H1 (cell line): Measurements from ENCODE around the gene S100A4. TPM values are rescaled to one million over a fixed set of nuclear protein-coding genes. Genes with fewer than 3 reads are reported as not detected.

Experiments used
- CTCF ChIA-PET: fragments of 300-600 bp; sonication (Branson Sonifier 250); formaldehyde crosslinking; loops from one replicate; lab custom pipeline; 2021; ENCODE audit not compliant: partially characterized antibody; lab: Charles Lee
- POLR2A ChIA-PET: fragments of 300-600 bp; sonication (Branson Sonifier 250); formaldehyde crosslinking; loops from one replicate; lab custom pipeline; 2021; ENCODE audit warnings: inconsistent platforms; ENCODE audit not compliant: partially characterized antibody; lab: Charles Lee
- DNase-seq, 2 experiments: peaks; one replicate each; pipeline versions ENCODE4 v3.0.0 to v3.0.0-alpha.2; 2010 to 2022; ENCODE audit warnings: low spot score in 2 of 2, low read depth in 1 of 2, mixed read lengths in 1 of 2
- FAIRE-seq: peaks from 2 replicates; lab custom pipeline; 2011; peaks lifted over from hg19 to GRCh38; lab: Jason Lieb, UNC
- H2AFZ ChIP-seq: 2 replicates; pipeline ENCODE4 v1.8.1; 2012; ENCODE audit warnings: low read length, inconsistent platforms
- H2AK5ac ChIP-seq: 2 replicates; pipeline ENCODE4 v1.6.1; 2013; ENCODE audit warnings: low read depth, low read length
- H2BK120ac ChIP-seq: replicated peaks from 2 replicates; pipeline ENCODE3; 2013; ENCODE audit warnings: low read depth, low read length, inconsistent platforms
- H2BK12ac ChIP-seq: 2 replicates; pipeline ENCODE4 v1.6.1; 2013; ENCODE audit warnings: low read depth, low read length
- H2BK15ac ChIP-seq: 2 replicates; pipeline ENCODE4 v1.6.1; 2013; ENCODE audit warnings: low read length
- H2BK20ac ChIP-seq: 2 replicates; pipeline ENCODE4 v1.6.1; 2013; ENCODE audit warnings: low read length
- H2BK5ac ChIP-seq: 2 replicates; pipeline ENCODE4 v1.6.1; 2013; ENCODE audit warnings: low read depth, low read length
- H3K14ac ChIP-seq: 2 replicates; pipeline ENCODE4 v1.6.1; 2013; ENCODE audit warnings: inconsistent platforms; ENCODE audit not compliant: insufficient read length
- H3K18ac ChIP-seq: 2 replicates; pipeline ENCODE4 v1.6.1; 2013; ENCODE audit warnings: low read length; ENCODE audit errors: extremely low read depth
- H3K23ac ChIP-seq: 2 replicates; pipeline ENCODE4 v1.6.1; 2013; ENCODE audit warnings: inconsistent platforms; ENCODE audit not compliant: insufficient read length
- H3K23me2 ChIP-seq: 2 replicates; pipeline ENCODE4 v1.6.1; 2013; ENCODE audit warnings: low read depth, low read length
- H3K27ac ChIP-seq: 2 replicates; pipeline ENCODE4 v1.6.1; 2011; ENCODE audit warnings: low read depth, low read length, inconsistent platforms
- H3K27me3 ChIP-seq, 4 experiments: replicated peaks in 1 of 4; 1 replicate in 1 of 4; 2 replicates in 3 of 4; pipeline versions ENCODE4 v1.6.1 to v1.8.1; 2011 to 2013; ENCODE audit warnings: low read length in 3 of 4, mild to moderate bottlenecking in 3 of 4, inconsistent platforms in 2 of 4, mixed read lengths in 2 of 4, moderate library complexity in 1 of 4; ENCODE audit not compliant: control insufficient read depth in 3 of 4, insufficient read depth in 3 of 4; ENCODE audit errors: extremely low read depth in 1 of 4
- H3K36me3 ChIP-seq, 4 experiments: 2 replicates each; pipeline versions ENCODE4 v1.6.1 to v1.8.1; 2011 to 2013; ENCODE audit warnings: mild to moderate bottlenecking in 4 of 4, low read length in 3 of 4, moderate library complexity in 2 of 4, control low read depth in 1 of 4, inconsistent platforms in 1 of 4; ENCODE audit not compliant: insufficient read depth in 4 of 4, control insufficient read depth in 2 of 4
- H3K4ac ChIP-seq: replicated peaks from 2 replicates; pipeline ENCODE3; 2013; ENCODE audit warnings: low read length, low read depth, mixed read lengths, inconsistent platforms; ENCODE audit not compliant: insufficient read length
- H3K4me1 ChIP-seq, 4 experiments: replicated peaks in 1 of 4; 1 replicate in 1 of 4; 2 replicates in 3 of 4; pipeline versions ENCODE4 v1.6.1 to v1.8.1; 2011 to 2013; ENCODE audit warnings: low read length in 3 of 4, inconsistent platforms in 2 of 4, mixed read lengths in 1 of 4; ENCODE audit not compliant: insufficient read depth in 4 of 4, control insufficient read depth in 3 of 4
- H3K4me2 ChIP-seq, 2 experiments: 2 replicates each; pipeline versions ENCODE4 v1.6.1 to v1.8.1; 2011 to 2013; ENCODE audit warnings: low read depth in 2 of 2, low read length in 2 of 2, control low read depth in 1 of 2, inconsistent platforms in 1 of 2, mild to moderate bottlenecking in 1 of 2; ENCODE audit not compliant: insufficient read depth in 1 of 2
- H3K4me3 ChIP-seq, 4 experiments: fragments of 200-600, 300-600 bp in 1 of 4; sonication (generic), shearing (Covaris generic), sonication (Bioruptor Twin) in 1 of 4; 2 replicates each; pipeline versions ENCODE4 v1.5.1 to v1.8.1; 2011 to 2016; ENCODE audit warnings: low read length in 4 of 4, low read depth in 3 of 4, control low read depth in 2 of 4, inconsistent platforms in 2 of 4, mild to moderate bottlenecking in 2 of 4, mixed read lengths in 1 of 4, moderate library complexity in 1 of 4; ENCODE audit not compliant: insufficient read depth in 2 of 4; ENCODE audit errors: extremely low read depth in 1 of 4
- H3K56ac ChIP-seq: replicated peaks from 2 replicates; pipeline ENCODE3; 2013; ENCODE audit warnings: low read depth, mild to moderate bottlenecking, mixed read lengths, low read length, inconsistent platforms; ENCODE audit not compliant: insufficient read length
- H3K79me1 ChIP-seq: 2 replicates; pipeline ENCODE4 v1.6.1; 2013; ENCODE audit warnings: low read depth, low read length, control low read depth
- H3K79me2 ChIP-seq, 2 experiments: 2 replicates each; pipeline versions ENCODE4 v1.6.1 to v1.8.1; 2012 to 2013; ENCODE audit warnings: low read length in 2 of 2, mild to moderate bottlenecking in 2 of 2, inconsistent platforms in 1 of 2; ENCODE audit not compliant: insufficient read depth in 2 of 2, control insufficient read depth in 1 of 2
- H3K9ac ChIP-seq, 4 experiments: replicated peaks in 1 of 4; 1 replicate in 1 of 4; 2 replicates in 3 of 4; pipeline versions ENCODE4 v1.6.1 to v1.8.1; 2011 to 2013; ENCODE audit warnings: low read depth in 3 of 4, low read length in 3 of 4, control low read depth in 2 of 4, mild to moderate bottlenecking in 2 of 4, moderate library complexity in 2 of 4, inconsistent platforms in 1 of 4; ENCODE audit errors: extremely low read depth in 1 of 4
- H3K9me3 ChIP-seq, 2 experiments: 2 replicates each; pipeline versions ENCODE4 v1.6.1 to v1.8.1; 2012 to 2013; ENCODE audit warnings: mild to moderate bottlenecking in 2 of 2, moderate library complexity in 2 of 2, control low read depth in 1 of 2, inconsistent platforms in 1 of 2, low read depth in 1 of 2, low read length in 1 of 2, mixed read lengths in 1 of 2; ENCODE audit not compliant: insufficient read depth in 2 of 2
- H4K20me1 ChIP-seq, 2 experiments: replicated peaks in 1 of 2; 2 replicates each; pipeline versions ENCODE3 to v1.8.1; 2011 to 2013; ENCODE audit warnings: inconsistent platforms in 2 of 2, low read length in 2 of 2, mild to moderate bottlenecking in 1 of 2; ENCODE audit not compliant: insufficient read depth in 2 of 2, control insufficient read depth in 1 of 2
- H4K5ac ChIP-seq: 2 replicates; pipeline ENCODE4 v1.6.1; 2013; ENCODE audit warnings: low read length, low read depth, mixed read lengths, inconsistent platforms; ENCODE audit not compliant: insufficient read length
- H4K8ac ChIP-seq: 2 replicates; pipeline ENCODE4 v1.8.0; 2013; ENCODE audit warnings: mild to moderate bottlenecking, moderate library complexity, low read length, inconsistent platforms; ENCODE audit not compliant: insufficient read depth; ENCODE audit errors: extremely low read depth
- H4K91ac ChIP-seq: replicated peaks from 2 replicates; pipeline ENCODE3; 2013; ENCODE audit warnings: low read length, mixed read lengths, inconsistent platforms; ENCODE audit not compliant: insufficient read length
- BCL11A ChIP-seq, 2 experiments: IDR thresholded peaks; one replicate each; pipeline ENCODE4 v1.6.1; 2011; ENCODE audit warnings: low read depth in 2 of 2, low read length in 2 of 2, mild to moderate bottlenecking in 2 of 2
- KDM1A ChIP-seq: fragments of 200-600, 300-600 bp; sonication (generic); IDR thresholded peaks from 2 replicates; pipeline ENCODE4 v1.7.1; 2016; ENCODE audit warnings: mild to moderate bottlenecking, low read length, borderline replicate concordance
- KDM4A ChIP-seq: IDR thresholded peaks from one replicate; pipeline ENCODE4 v1.7.1; 2012; ENCODE audit warnings: low read depth, mild to moderate bottlenecking, moderate library complexity, low read length, inconsistent platforms; ENCODE audit not compliant: severe bottlenecking
- MAX ChIP-seq: IDR thresholded peaks from 2 replicates; pipeline ENCODE4 v1.6.1; 2012; ENCODE audit warnings: inconsistent platforms
- RNF2 ChIP-seq: fragments of 200-900, 300-1000 bp; sonication (generic); IDR thresholded peaks from 2 replicates; pipeline ENCODE4 v1.7.1; 2016; ENCODE audit warnings: borderline replicate concordance, low read depth, mild to moderate bottlenecking, antibody characterized with exemption, low read length; ENCODE audit not compliant: poor library complexity, severe bottlenecking; ENCODE audit errors: missing control alignments
- WGBS, 2 experiments: shearing (Covaris generic) in 1 of 2; methylation state at CpG; one replicate each; pipeline versions ENCODE4 v1.1.6 to v1.1.7; 2013 to 2015; ENCODE audit warnings: low lambda C conversion rate in 2 of 2, mixed read lengths in 2 of 2, inconsistent platforms in 1 of 2, low coverage in 1 of 2, missing lambda C conversion rate in 1 of 2; ENCODE audit not compliant: insufficient replicate concordance in 2 of 2, insufficient coverage in 1 of 2, insufficient read length in 1 of 2; ENCODE audit errors: extremely low coverage in 1 of 2, missing lambda C conversion rate in 1 of 2; 5-methylcytosine and 5-hydroxymethylcytosine counted together
- polyA plus RNA-seq, 7 experiments: library from polyadenylated mRNA; depleted of rRNA in 3 of 7; stranded (reverse) in 5 of 7; unstranded in 2 of 7; fragments of >200 nt in 5 of 7; fragments of 200-250 nt in 2 of 7; gene quantifications; 1 replicate in 5 of 7; 2 replicates in 1 of 7; 4 replicates in 1 of 7; pipeline versions ENCODE4 v1.2.1 to v1.2.3, GENCODE V29; 2011 to 2013; ENCODE audit warnings: missing spikeins in 2 of 7, mixed read lengths in 2 of 7
- total RNA-seq: library from RNA; stranded (reverse); fragmentation: NEBNext Ultra II Directional; extraction: Animal tissue kit (Norgen Biotek cat#: 25700); gene quantifications from 2 replicates; pipeline ENCODE4 v1.2.1, GENCODE V29; 2021

The S100A4 gene
- total and polyA plus RNA-seq, 2 of the 8 experiments (the other 6 are each of a cell fraction or from before 2014, with no cell fraction given): 36.3 to 85.4 TPM

DNA sequence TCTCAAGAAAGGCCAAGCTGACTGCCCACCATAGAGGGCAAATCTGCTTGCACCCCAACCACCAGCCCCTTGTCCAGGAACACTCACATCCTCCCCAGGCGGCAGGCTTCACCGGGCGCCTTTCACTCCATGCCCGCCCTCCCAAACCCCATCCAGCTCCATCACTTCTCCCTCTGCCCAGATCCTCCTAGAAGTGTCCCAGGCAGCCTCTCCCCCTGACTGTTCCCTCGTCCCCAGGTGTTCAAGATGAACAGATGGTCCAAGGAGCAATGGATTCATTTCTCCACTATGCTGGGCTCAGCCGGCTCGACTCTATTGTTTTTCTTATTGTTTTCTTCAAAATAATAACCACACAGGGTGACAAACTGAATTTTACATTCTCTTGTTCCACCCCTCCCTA lies 31.9 kb downstream of the S100A4 start:
- Histone ChIP-seq H2BK5ac (no peak overlapping the region), H3K4me2 (no peak overlapping the region), H3K18ac (no peak overlapping the region), H3K9ac (no peak overlapping the region), H4K20me1 (no peaks in the 10 kb centered on the region), H2BK20ac (no peak overlapping the region), H3K9me3 (no peaks in the 10 kb centered on the region), H3K79me2 (no peaks in the 10 kb centered on the region), H3K4me1 (peaks cover 0 to 3% (median 0%) of the 10 kb centered on the region in 4 experiments; a peak in 1 of 7 replicates), H3K4me3 (no peak overlapping the region), H3K27me3 (peaks cover 0 to 8% (median 5%) of the 10 kb centered on the region in 4 experiments; a peak in 4 of 7 replicates), H4K5ac (no peak overlapping the region), H4K91ac (no peak overlapping the region), H4K8ac (no peak overlapping the region), H2BK12ac (no peak overlapping the region), H2AFZ (no peak overlapping the region), H3K27ac (no peak overlapping the region), H3K4ac (no peak overlapping the region), H3K14ac (no peak overlapping the region), H2BK120ac (no peak overlapping the region), H3K56ac (no peak overlapping the region), H3K36me3 (no peaks in the 10 kb centered on the region; a peak in 1 of 8 replicates), H2AK5ac (no peak overlapping the region), H3K23me2 (no peaks in the 10 kb centered on the region), H2BK15ac (no peak overlapping the region)
- FAIRE-seq (no peak), DNase-seq (no peak)
- POLR2A ChIA-PET: interaction anchor here (1.2 kb wide), 1 partner anchor 121 kb away, joined by 4 read pairs; the partner anchor contains the start of gene CHTOP
- 85% methylated on average over 5 of the region's 7 CpGs; no CpG with 5 or more reads in 1 of the 2 experiments for WGBS, 2 experiments
- TF ChIP-seq KDM4A (no peak), RNF2 (no peak), KDM1A (no peak), BCL11A (IDR thresholded peaks at IDR 0.05; ENCODE audit: low read depth in 2 of 2, low read length in 2 of 2) (no peak), MAX (no peak)
- TF ChIP-seq, all 59 proteins: peak for 0
- CTCF ChIA-PET: interaction anchor here (0.6 to 4.6 kb wide), 3 partner anchors 18 to 59 kb away, joined by 3 to 28 read pairs (median 10); no protein-coding TSS in a partner anchor
- no peak overlapping the region for H3K23ac ChIP-seq
- H3K79me1 ChIP-seq: no peaks in the 10 kb centered on the region
